Naive thymus-derived CD4-positive, alpha-beta T cell (primary cell): Measurements from ENCODE around the gene JAKMIP1. TPM values are rescaled to one million over a fixed set of nuclear protein-coding genes. Genes with fewer than 3 reads are reported as not detected.

Source experiments
- ATAC-seq: fragments of 150-1000 bp; cut with Tn5 transposase; 2 replicates; pipeline ENCODE4 v1.10.0; 2021; ENCODE audit warnings: mild to moderate bottlenecking, moderate library complexity
- CTCF ChIA-PET: fragments of 350-600 bp; sonication (Branson Sonifier 250); formaldehyde crosslinking; loops from one replicate; lab custom pipeline; 2021; ENCODE audit warnings: antibody characterized with exemption; lab: Charles Lee
- POLR2A ChIA-PET: fragments of 350-600 bp; sonication (Branson Sonifier 250); formaldehyde crosslinking; loops from one replicate; lab custom pipeline; 2021; ENCODE audit warnings: antibody characterized with exemption, inconsistent platforms; lab: Charles Lee
- DNase-seq, 9 donors: peaks; one replicate each; pipeline versions ENCODE4 v3.0.0 to v3.0.0-alpha.2; 2020 to 2022; ENCODE audit warnings: mixed read lengths in 1 of 9
- H3K27ac ChIP-seq: one replicate; pipeline ENCODE4 v1.7.0; 2013; ENCODE audit warnings: mild to moderate bottlenecking, low read depth, low read length, moderate library complexity
- H3K27me3 ChIP-seq, 2 donors: one replicate each; pipeline ENCODE4 v1.7.0; 2013; ENCODE audit warnings: low read length in 2 of 2, mild to moderate bottlenecking in 2 of 2, moderate library complexity in 2 of 2; ENCODE audit not compliant: control insufficient read depth in 2 of 2, insufficient read depth in 2 of 2
- H3K36me3 ChIP-seq, 3 experiments: 1 replicate in 2 of 3; 2 replicates in 1 of 3; pipeline ENCODE4 v1.7.0; 2013; ENCODE audit warnings: low read length in 3 of 3, mild to moderate bottlenecking in 3 of 3, moderate library complexity in 1 of 3; ENCODE audit not compliant: insufficient read depth in 3 of 3, control insufficient read depth in 2 of 3
- H3K4me1 ChIP-seq, 2 donors: one replicate each; pipeline ENCODE4 v1.7.0; 2013; ENCODE audit warnings: low read length in 2 of 2, mild to moderate bottlenecking in 2 of 2, moderate library complexity in 1 of 2; ENCODE audit not compliant: control insufficient read depth in 2 of 2, insufficient read depth in 2 of 2
- H3K4me3 ChIP-seq: 2 replicates; pipeline ENCODE4 v1.7.0; 2013; ENCODE audit warnings: mild to moderate bottlenecking, low read length
- H3K9me3 ChIP-seq, 3 experiments: 1 replicate in 2 of 3; 2 replicates in 1 of 3; pipeline ENCODE4 v1.7.0; 2013; ENCODE audit warnings: low read length in 3 of 3; ENCODE audit not compliant: control insufficient read depth in 2 of 3
- H3K27ac Mint-ChIP-seq, 9 donors: one replicate each; pipeline ENCODE4 v1.8.0; 2020 to 2022; ENCODE audit warnings: mixed read lengths in 9 of 9, mild to moderate bottlenecking in 8 of 9, moderate library complexity in 5 of 9, inconsistent platforms in 2 of 9
- H3K27me3 Mint-ChIP-seq, 5 donors: one replicate each; pipeline ENCODE4 v1.8.0; 2021 to 2022; ENCODE audit warnings: mixed read lengths in 5 of 5, mild to moderate bottlenecking in 1 of 5
- H3K36me3 Mint-ChIP-seq, 5 donors: one replicate each; pipeline ENCODE4 v1.8.0; 2020 to 2022; ENCODE audit warnings: mixed read lengths in 5 of 5, mild to moderate bottlenecking in 3 of 5, inconsistent platforms in 1 of 5
- H3K4me1 Mint-ChIP-seq, 7 donors: one replicate each; pipeline ENCODE4 v1.8.0; 2020 to 2022; ENCODE audit warnings: mixed read lengths in 7 of 7, mild to moderate bottlenecking in 3 of 7, inconsistent platforms in 1 of 7
- H3K4me3 Mint-ChIP-seq, 10 donors: one replicate each; pipeline ENCODE4 v1.8.0; 2020 to 2022; ENCODE audit warnings: mild to moderate bottlenecking in 10 of 10, mixed read lengths in 10 of 10, moderate library complexity in 6 of 10, inconsistent platforms in 2 of 10
- H3K9me3 Mint-ChIP-seq, 11 donors: one replicate each; pipeline ENCODE4 v1.8.0; 2020 to 2022; ENCODE audit warnings: mixed read lengths in 11 of 11, mild to moderate bottlenecking in 4 of 11, inconsistent platforms in 1 of 11, moderate library complexity in 1 of 11
- intact Hi-C, 2 donors: fragments of 100-400 bp; cut with micrococcal nuclease; formaldehyde crosslinking; loops; one replicate each; pipeline ENCODE4 v1.15.1; 2023
- polyA plus RNA-seq, 2 donors: library from polyadenylated mRNA; unstranded; fragments of 300-500 nt; fragmentation: Illumina TruSeq; gene quantifications; one replicate each; pipeline ENCODE4 v1.2.3, GENCODE V29; 2021
- total RNA-seq, 6 experiments: library from RNA in 5 of 6; stranded (reverse) in 5 of 6; gene quantifications; 1 replicate in 5 of 6; 2 replicates in 1 of 6; pipeline ENCODE4 v1.2.3 and lab custom pipeline; 2021 to 2026

JAKMIP1 gene
- total RNA-seq (10 to 100 TPM in 1 of 5 experiments, 1 to 10 TPM in 1, under 1 TPM in 1, not detected in 2; 0.66 to 15.3 (median 4.1) TPM), polyA plus RNA-seq (under 1 TPM in 1 of 2 donors, not detected in 1; 0.21 TPM), total RNA-seq (lab: John Stamatoyannopoulos, UW) (not detected)

- Histone ChIP-seq H3K4me3 (peak within 1 kb of the TSS; percentile 43), H3K36me3 (no peaks in the 10 kb centered on the region), H3K4me1 (peaks cover 8 to 30% of the 10 kb centered on the region in 2 donors), H3K27me3 (peaks cover 0 to 6% of the 10 kb centered on the region in 2 donors), H3K9me3 (no peaks in the 10 kb centered on the region), H3K27ac (no peak within 1 kb of the TSS)
- H3K4me3 Mint-ChIP-seq: peak within 1 kb of the TSS; percentile 61 to 89 (median 76)
- ATAC-seq: peak; percentile 81
- peak within 1 kb of the TSS in 2 of 9 donors; percentile 71 to 73 for H3K27ac Mint-ChIP-seq
- H3K27me3 Mint-ChIP-seq: peaks cover 36 to 66% (median 45%) of the 10 kb centered on the region in 5 donors
- H3K9me3 Mint-ChIP-seq: peaks cover 0 to 20% (median 7%) of the 10 kb centered on the region in 11 donors
- H3K36me3 Mint-ChIP-seq: peaks cover 0 to 8% (median 0%) of the 10 kb centered on the region in 5 donors
- intact Hi-C loops: loop anchor here in 1 of 2 donors (2.0 to 5.0 kb wide), 2 partner anchors 67 to 583 kb away; partner anchors contain the start of genes KIAA0232 and WFS1
- DNase-seq: peak; percentile 1 to 96 (median 43)
- CTCF ChIA-PET: no interaction called here
- POLR2A ChIA-PET: no interaction called here
- H3K4me1 Mint-ChIP-seq: peaks cover 5 to 28% (median 17%) of the 10 kb centered on the region in 7 donors
Measured at GRCh38 chr4:6200011-6200921, at the start of gene JAKMIP1. JAKMIP1 (minus strand) TSS chr4:6200549; CDS start chr4:6112850, 87,699 bp downstream.

- H3K9me3 Mint-ChIP-seq: peaks cover 0 to 17% (median 7%) of the 10 kb centered on the region in 11 donors
- Histone ChIP-seq H3K27me3 (peaks cover 0 to 4% of the 10 kb centered on the region in 2 donors), H3K4me1 (no peaks in the 10 kb centered on the region), H3K4me3 (no peak overlapping the region), H3K36me3 (no peaks in the 10 kb centered on the region), H3K27ac (no peak overlapping the region), H3K9me3 (peaks cover 0 to 7% (median 4%) of the 10 kb centered on the region in 3 experiments)
- ATAC-seq (no peak), DNase-seq (no peak)
- peaks cover 0 to 7% (median 0%) of the 10 kb centered on the region in 5 donors for H3K36me3 Mint-ChIP-seq
- intact Hi-C loops: no loop called here
- no peak overlapping the region for H3K4me3 Mint-ChIP-seq
- POLR2A ChIA-PET: no interaction called here
- H3K27ac Mint-ChIP-seq: no peak overlapping the region
- H3K27me3 Mint-ChIP-seq: peaks cover 55 to 62% (median 58%) of the 10 kb centered on the region in 5 donors
- CTCF ChIA-PET: interaction anchor here (8.5 kb wide), 1 partner anchor 82 kb away, joined by 109 read pairs; no protein-coding TSS in a partner anchor
- peaks cover 0 to 12% (median 5%) of the 10 kb centered on the region in 7 donors for H3K4me1 Mint-ChIP-seq
Measured at GRCh38 chr4:6248394-6248793, 48.0 kb upstream of the JAKMIP1 start.

GRCh38 chr4:6246170-6246634 is 45.9 kb upstream of the JAKMIP1 start:
- ATAC-seq (no peak), DNase-seq (no peak)
- Mint-ChIP-seq H3K4me3 (no peak overlapping the region), H3K9me3 (peaks cover 0 to 18% (median 8%) of the 10 kb centered on the region in 11 donors), H3K27me3 (peaks cover 55 to 76% (median 65%) of the 10 kb centered on the region in 5 donors), H3K4me1 (peaks cover 0 to 12% (median 5%) of the 10 kb centered on the region in 7 donors), H3K36me3 (peaks cover 0 to 7% (median 0%) of the 10 kb centered on the region in 5 donors), H3K27ac (no peak overlapping the region)
- Histone ChIP-seq H3K27me3 (peaks cover 0 to 4% of the 10 kb centered on the region in 2 donors), H3K4me3 (no peak overlapping the region), H3K27ac (no peak overlapping the region), H3K4me1 (no peaks in the 10 kb centered on the region), H3K36me3 (no peaks in the 10 kb centered on the region), H3K9me3 (peaks cover 0 to 7% (median 4%) of the 10 kb centered on the region in 3 experiments)
- POLR2A ChIA-PET: no interaction called here
- intact Hi-C loops: no loop called here
- CTCF ChIA-PET: interaction anchor here (1.1 kb wide), 1 partner anchor 76 kb away, joined by 3 read pairs; no protein-coding TSS in a partner anchor

GRCh38 chr4:6245246-6246169 is 45.2 kb upstream of the JAKMIP1 start:
- H3K27me3 Mint-ChIP-seq: peaks cover 52 to 76% (median 63%) of the 10 kb centered on the region in 5 donors
- Histone ChIP-seq H3K9me3 (peaks cover 0 to 7% (median 4%) of the 10 kb centered on the region in 3 experiments), H3K36me3 (no peaks in the 10 kb centered on the region), H3K4me3 (no peak overlapping the region), H3K27ac (no peak overlapping the region), H3K4me1 (no peaks in the 10 kb centered on the region), H3K27me3 (peaks cover 0 to 4% of the 10 kb centered on the region in 2 donors)
- DNase-seq (no peak), ATAC-seq (no peak)
- H3K4me1 Mint-ChIP-seq: peaks cover 0 to 8% (median 5%) of the 10 kb centered on the region in 7 donors
- POLR2A ChIA-PET: no interaction called here
- intact Hi-C loops: no loop called here
- peak overlapping the region in 2 of 10 donors; percentile 3 to 10 for H3K4me3 Mint-ChIP-seq
- H3K36me3 Mint-ChIP-seq: peaks cover 0 to 7% (median 0%) of the 10 kb centered on the region in 5 donors
- CTCF ChIA-PET: interaction anchor here (0.5 to 0.6 kb wide), 2 partner anchors 8 to 1881 kb away, joined by 3 to 4 read pairs; no protein-coding TSS in a partner anchor
- H3K9me3 Mint-ChIP-seq: peaks cover 0 to 18% (median 8%) of the 10 kb centered on the region in 11 donors
- no peak overlapping the region for H3K27ac Mint-ChIP-seq

- DNase-seq (no peak), ATAC-seq (no peak)
- no peak overlapping the region for H3K27ac Mint-ChIP-seq
- Histone ChIP-seq H3K27ac (no peak overlapping the region), H3K9me3 (peaks cover 0 to 7% (median 4%) of the 10 kb centered on the region in 3 experiments), H3K36me3 (no peaks in the 10 kb centered on the region), H3K4me1 (no peaks in the 10 kb centered on the region), H3K4me3 (no peak overlapping the region), H3K27me3 (peaks cover 0 to 4% of the 10 kb centered on the region in 2 donors)
- ChIA-PET POLR2A (no interaction called here), CTCF (interaction anchor here (2.0 kb wide), 1 partner anchor 85 kb away, joined by 4 read pairs; no protein-coding TSS in a partner anchor)
- H3K4me3 Mint-ChIP-seq: no peak overlapping the region
- intact Hi-C loops: no loop called here
- peaks cover 30 to 55% (median 44%) of the 10 kb centered on the region in 5 donors for H3K27me3 Mint-ChIP-seq
- peaks cover 0 to 6% (median 5%) of the 10 kb centered on the region in 7 donors for H3K4me1 Mint-ChIP-seq
- H3K36me3 Mint-ChIP-seq: peaks cover 0 to 7% (median 0%) of the 10 kb centered on the region in 5 donors
- peaks cover 0 to 18% (median 8%) of the 10 kb centered on the region in 11 donors for H3K9me3 Mint-ChIP-seq
Measured at GRCh38 chr4:6242271-6243029, 42.1 kb upstream of the JAKMIP1 start.
